Embryonic facial prominence (tissue), 1 donor: ENCODE results near the gene SLC12A9.

Experiments used
- DNase-seq: peaks from one replicate; pipeline ENCODE4 v3.0.0-alpha.2; 2016; ENCODE audit errors: extremely low spot score

The SLC12A9 gene

GRCh38 chr7:100860702-100861615, 8.4 kb downstream of the SLC12A9 start:
- no peak for DNase-seq

GRCh38 chr7:100861616-100861985, 9.1 kb downstream of the SLC12A9 start:
- no peak for DNase-seq

- DNase-seq: no peak
Observed at GRCh38 chr7:100863406-100863950, 11.0 kb downstream of the SLC12A9 start.

- no peak for DNase-seq
Observed at GRCh38 chr7:100864263-100864845, 11.8 kb downstream of the SLC12A9 start.

- DNase-seq: no peak
Observed at GRCh38 chr7:100865372-100865911, 12.9 kb downstream of the SLC12A9 start.

- DNase-seq: no peak
Observed at GRCh38 chr7:100865938-100866728, 13.6 kb downstream of the SLC12A9 start.

- DNase-seq: no peak
Observed at GRCh38 chr7:100866729-100867039, 14.2 kb downstream of the SLC12A9 start.

GRCh38 chr7:100867040-100867775, 14.7 kb downstream of the SLC12A9 start, which contains the start of gene TRIP6:
TRIP6 (plus strand) TSS chr7:100867387; CDS start chr7:100867498, 111 bp downstream.
- DNase-seq: peak; percentile 89

- no peak for DNase-seq
Observed at GRCh38 chr7:100867776-100868485, 15.4 kb downstream of the SLC12A9 start.

- no peak for DNase-seq
Observed at GRCh38 chr7:100873599-100874299, 21.2 kb downstream of the SLC12A9 start.

GRCh38 chr7:100874300-100874576, 21.7 kb downstream of the SLC12A9 start:
- no peak for DNase-seq

GRCh38 chr7:100874577-100875355, 22.3 kb downstream of the SLC12A9 start, which contains the start of gene SRRT:
SRRT (plus strand) TSS chr7:100875103; CDS start chr7:100875591, 488 bp downstream.
- DNase-seq: peak; percentile 96

GRCh38 chr7:100875356-100875751, 22.8 kb downstream of the SLC12A9 start:
- DNase-seq: no peak

GRCh38 chr7:100878013-100878412, 25.5 kb downstream of the SLC12A9 start:
- DNase-seq: no peak

- DNase-seq: no peak
Observed at GRCh38 chr7:100878685-100879084, 26.2 kb downstream of the SLC12A9 start.

- no peak for DNase-seq
Observed at GRCh38 chr7:100879685-100880261, 27.3 kb downstream of the SLC12A9 start.

- DNase-seq: no peak
Observed at GRCh38 chr7:100880645-100881044, 28.1 kb downstream of the SLC12A9 start.

GRCh38 chr7:100881136-100881535, 28.6 kb downstream of the SLC12A9 start:
- DNase-seq: no peak

GRCh38 chr7:100882201-100882600, 29.7 kb downstream of the SLC12A9 start:
- no peak for DNase-seq
